ENCODE measurements around the gene CNOT10. TPM values are rescaled to one million over a fixed set of nuclear protein-coding genes. Genes with fewer than 3 reads are reported as not detected.
"Not testable (repeated sequence)": the region's sequence is repeated elsewhere in the genome, so short reads cannot be mapped to it uniquely, and the experiment has no call there.

CNOT10 gene
- total RNA-seq, 6 experiments from 2014 or later: 10.6 to 36.3 (median 12.5) TPM

DNA sequence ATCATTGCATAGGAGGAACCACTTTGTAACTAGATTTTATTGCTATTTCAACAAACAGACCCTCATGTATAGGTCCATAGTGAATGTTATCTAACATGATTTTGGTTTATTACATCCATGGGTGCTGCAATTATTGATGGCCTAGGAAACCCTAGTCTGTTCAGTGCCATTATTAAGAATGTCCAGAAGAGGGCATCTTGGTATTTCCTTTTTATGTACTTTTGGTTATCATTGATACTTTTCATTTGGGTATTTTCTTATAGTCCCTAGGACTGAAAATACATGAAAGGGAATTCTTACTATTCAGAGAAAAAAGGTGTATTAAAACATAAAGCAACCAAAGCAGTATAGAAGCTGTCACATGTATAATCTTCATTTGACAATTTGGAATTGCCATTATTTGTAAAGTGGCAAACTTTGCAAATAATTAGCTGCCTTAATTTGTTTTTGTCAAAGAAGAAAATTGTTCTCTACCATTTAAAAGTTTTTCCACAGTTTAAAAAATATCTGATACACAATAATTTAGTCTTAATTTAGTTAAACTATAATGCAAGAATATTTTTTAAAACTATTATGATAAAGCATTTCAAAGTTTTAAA is 48.7 kb downstream of the CNOT10 start:
- H3K4me3 ChIP-seq: no peak overlapping the region
- no peak for DNase-seq
- TF ChIP-seq POLR2A (IDR thresholded peaks at IDR 0.05) (no peak), CTCF (IDR thresholded peaks at IDR 0.05) (peak; percentile 47 to 65 (median 60))
- no peaks in the 10 kb centered on the region for H3K27me3 ChIP-seq
- no peak overlapping the region for H3K27ac ChIP-seq
- peaks cover 0 to 18% (median under 1%) of the 10 kb centered on the region in 4 donors for H3K36me3 ChIP-seq
- no peaks in the 10 kb centered on the region for H3K4me1 ChIP-seq
- peak; percentile 48 to 68 (median 62) for ATAC-seq
- no peaks in the 10 kb centered on the region for H3K9me3 ChIP-seq
- intact Hi-C loops (cut with DNase I): loop anchor here in 1 of 2 donors (10.0 kb wide), 1 partner anchor 201 kb away; no protein-coding TSS in a partner anchor

GRCh38 chr3:32734756-32735155 is 49.8 kb downstream of the CNOT10 start:
- Histone ChIP-seq H3K4me3 (no peak overlapping the region), H3K9me3 (no peaks in the 10 kb centered on the region), H3K27me3 (no peaks in the 10 kb centered on the region), H3K4me1 (no peaks in the 10 kb centered on the region), H3K27ac (no peak overlapping the region), H3K36me3 (peaks cover 0 to 18% (median under 1%) of the 10 kb centered on the region in 4 donors)
- DNase-seq: no peak
- intact Hi-C loops (cut with DNase I): loop anchor here in 1 of 2 donors (10.0 kb wide), 1 partner anchor 200 kb away; no protein-coding TSS in a partner anchor
- TF ChIP-seq CTCF (IDR thresholded peaks at IDR 0.05): no peak
- no peak for TF ChIP-seq POLR2A (IDR thresholded peaks at IDR 0.05)
- no peak for ATAC-seq
- 98% methylated on average over 3 of the region's 3 CpGs for WGBS (ENCODE audit: insufficient coverage, low coverage, low lambda C conversion rate, missing lambda C conversion rate)

GRCh38 chr3:32743470-32743869 is 58.5 kb downstream of the CNOT10 start:
- intact Hi-C loops (cut with DNase I); H3K4me3 ChIP-seq; H3K4me1 ChIP-seq; ATAC-seq; H3K36me3 ChIP-seq; DNase-seq; H3K27ac ChIP-seq; H3K9me3 ChIP-seq; H3K27me3 ChIP-seq: not testable (repeated sequence)
- 97% methylated on average over 6 of the region's 6 CpGs for WGBS (ENCODE audit: insufficient coverage, low coverage, low lambda C conversion rate, missing lambda C conversion rate)

- no peak overlapping the region for H3K27ac ChIP-seq
- H3K4me3 ChIP-seq: no peak overlapping the region
- H3K9me3 ChIP-seq: peaks cover 0 to 3% (median 0%) of the 10 kb centered on the region in 4 donors
- intact Hi-C loops (cut with DNase I): no loop called here
- no peaks in the 10 kb centered on the region for H3K4me1 ChIP-seq
- ATAC-seq (no peak), DNase-seq (no peak)
- no peaks in the 10 kb centered on the region for H3K27me3 ChIP-seq
- no peak for TF ChIP-seq POLR2A (IDR thresholded peaks at IDR 0.05)
- 80% methylated on average over 1 of the region's 2 CpGs for WGBS (ENCODE audit: insufficient coverage, low coverage, low lambda C conversion rate, missing lambda C conversion rate)
- peaks cover 0 to 8% (median 0%) of the 10 kb centered on the region in 4 donors for H3K36me3 ChIP-seq
Measured at GRCh38 chr3:32743934-32744333, 58.9 kb downstream of the CNOT10 start.

- no peaks in the 10 kb centered on the region for H3K27me3 ChIP-seq
- H3K4me1 ChIP-seq: no peaks in the 10 kb centered on the region
- H3K36me3 ChIP-seq: peaks cover 0 to 11% (median 0%) of the 10 kb centered on the region in 4 donors
- ATAC-seq (no peak), DNase-seq (no peak)
- no peak overlapping the region for H3K27ac ChIP-seq
- no peak for TF ChIP-seq POLR2A (IDR thresholded peaks at IDR 0.05)
- TF ChIP-seq CTCF (IDR thresholded peaks at IDR 0.05): no peak
- 86% methylated on average over 1 of the region's 1 CpG for WGBS (ENCODE audit: insufficient coverage, low coverage, low lambda C conversion rate, missing lambda C conversion rate)
- intact Hi-C loops (cut with DNase I): no loop called here
- no peak overlapping the region for H3K4me3 ChIP-seq
- H3K9me3 ChIP-seq: no peaks in the 10 kb centered on the region
Measured at GRCh38 chr3:32751377-32751776, 66.4 kb downstream of the CNOT10 start.
